Tibial nerve (tissue), 4 donors: Measurements from ENCODE around the gene KCNQ1. TPM values are rescaled to one million over a fixed set of nuclear protein-coding genes. Genes with fewer than 3 reads are reported as not detected.

Experiments used
- DNase-seq, 2 donors: peaks; one replicate each; pipeline ENCODE4 v3.0.0-alpha.2; 2019; ENCODE audit warnings: low spot score in 2 of 2
- H3K27ac ChIP-seq, 4 donors: fragments of 200-600 bp; sonication (generic) in 3 of 4; one replicate each; pipeline ENCODE4 v1.5.1; 2017 to 2019; ENCODE audit warnings: mild to moderate bottlenecking in 1 of 4
- H3K27me3 ChIP-seq, 2 donors: fragments of 200-600 bp; sonication (generic) in 1 of 2; one replicate each; pipeline versions ENCODE4 v1.5.1 to v1.6.0; 2017 to 2019
- H3K36me3 ChIP-seq, 3 donors: fragments of 200-600 bp; sonication (generic); one replicate each; pipeline ENCODE4 v1.5.1; 2018 to 2019
- H3K4me1 ChIP-seq, 4 donors: fragments of 200-600 bp; sonication (generic) in 3 of 4; one replicate each; pipeline ENCODE4 v1.5.1; 2017 to 2019
- H3K4me3 ChIP-seq, 4 donors: fragments of 200-600 bp; sonication (generic) in 3 of 4; one replicate each; pipeline ENCODE4 v1.5.1; 2017 to 2019; ENCODE audit warnings: mild to moderate bottlenecking in 1 of 4, moderate library complexity in 1 of 4
- H3K9me3 ChIP-seq, 4 donors: fragments of 200-600 bp; sonication (generic) in 3 of 4; one replicate each; pipeline ENCODE4 v1.5.1; 2017 to 2019
- EP300 ChIP-seq, 2 donors: sonication (generic); formaldehyde crosslinking; IDR thresholded peaks; one replicate each; pipeline ENCODE4 v1.6.1; 2017; ENCODE audit warnings: antibody characterized with exemption in 2 of 2, mild to moderate bottlenecking in 1 of 2
- POLR2A ChIP-seq, 2 donors: fragments of 450-650 bp; IDR thresholded peaks; one replicate each; pipeline ENCODE4 v1.6.1; 2017; ENCODE audit warnings: antibody characterized with exemption in 2 of 2, mild to moderate bottlenecking in 2 of 2, moderate library complexity in 2 of 2
- WGBS, 2 donors: methylation state at CpG; one replicate each; pipeline ENCODE4 v1.1.5; 2018; 5-methylcytosine and 5-hydroxymethylcytosine counted together
- total RNA-seq, 4 donors: library from RNA; depleted of rRNA; stranded (reverse); fragments of >200 nt; gene quantifications; one replicate each; pipeline ENCODE4 v1.1.0, GENCODE V29; 2016
- TF ChIP-seq, protein P1 (sequence below), 5 experiments: fragments of 200-600 bp in 3 of 5; fragments of 450-650 bp in 2 of 5; sonication (generic) in 3 of 5; IDR thresholded peaks; one replicate each; pipeline ENCODE4 v1.5.1; 2016 to 2019; ENCODE audit warnings: antibody characterized with exemption in 5 of 5, mild to moderate bottlenecking in 3 of 5, moderate library complexity in 2 of 5

Gene KCNQ1
- total RNA-seq, 4 donors from 2014 or later = 3.5 to 11.4 (median 7.5) TPM

DNA sequence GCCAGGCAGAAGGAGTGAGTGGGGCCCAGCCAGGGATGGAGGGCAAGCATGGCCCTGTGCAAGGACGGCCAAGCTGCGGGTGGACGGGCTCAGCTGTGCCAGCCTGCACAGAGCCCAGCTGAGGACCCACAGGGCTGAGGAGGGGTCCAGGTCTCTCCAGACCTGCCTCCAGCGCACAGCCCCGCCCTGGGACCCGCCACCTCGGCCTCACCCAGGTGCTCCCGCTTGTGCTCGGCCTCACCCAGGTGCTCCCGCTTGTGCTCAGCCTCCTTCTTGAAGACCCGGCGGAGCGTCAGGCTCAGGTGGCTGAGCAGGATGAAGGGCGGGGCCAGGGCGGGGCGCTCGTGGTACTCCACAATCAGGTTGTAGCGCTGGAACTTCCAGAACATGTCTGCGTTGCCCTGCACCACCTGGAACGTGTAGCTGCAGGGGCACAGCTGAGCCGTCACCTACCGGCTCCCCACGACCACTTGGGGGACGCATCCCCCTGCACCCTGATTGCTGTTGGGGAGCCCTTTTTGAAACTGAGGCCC, 37.9 kb upstream of the KCNQ1 start:
- WGBS, 2 donors = 89 to 92% methylated on average over 7 to 21 of the region's 24 CpGs
- TF ChIP-seq, protein P1, sequence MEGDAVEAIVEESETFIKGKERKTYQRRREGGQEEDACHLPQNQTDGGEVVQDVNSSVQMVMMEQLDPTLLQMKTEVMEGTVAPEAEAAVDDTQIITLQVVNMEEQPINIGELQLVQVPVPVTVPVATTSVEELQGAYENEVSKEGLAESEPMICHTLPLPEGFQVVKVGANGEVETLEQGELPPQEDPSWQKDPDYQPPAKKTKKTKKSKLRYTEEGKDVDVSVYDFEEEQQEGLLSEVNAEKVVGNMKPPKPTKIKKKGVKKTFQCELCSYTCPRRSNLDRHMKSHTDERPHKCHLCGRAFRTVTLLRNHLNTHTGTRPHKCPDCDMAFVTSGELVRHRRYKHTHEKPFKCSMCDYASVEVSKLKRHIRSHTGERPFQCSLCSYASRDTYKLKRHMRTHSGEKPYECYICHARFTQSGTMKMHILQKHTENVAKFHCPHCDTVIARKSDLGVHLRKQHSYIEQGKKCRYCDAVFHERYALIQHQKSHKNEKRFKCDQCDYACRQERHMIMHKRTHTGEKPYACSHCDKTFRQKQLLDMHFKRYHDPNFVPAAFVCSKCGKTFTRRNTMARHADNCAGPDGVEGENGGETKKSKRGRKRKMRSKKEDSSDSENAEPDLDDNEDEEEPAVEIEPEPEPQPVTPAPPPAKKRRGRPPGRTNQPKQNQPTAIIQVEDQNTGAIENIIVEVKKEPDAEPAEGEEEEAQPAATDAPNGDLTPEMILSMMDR (IDR thresholded peaks at IDR 0.05) = no peak
- no peak for TF ChIP-seq EP300 (IDR thresholded peaks at IDR 0.05)
- TF ChIP-seq POLR2A (IDR thresholded peaks at IDR 0.05) = no peak
- Histone ChIP-seq H3K4me3 (no peak overlapping the region), H3K27me3 (no peaks in the 10 kb centered on the region), H3K27ac (no peak overlapping the region), H3K4me1 (peaks cover 0 to 17% (median 6%) of the 10 kb centered on the region in 4 donors), H3K9me3 (no peaks in the 10 kb centered on the region), H3K36me3 (peaks cover 0 to 38% (median 12%) of the 10 kb centered on the region in 3 donors)
- DNase-seq = no peak

DNA sequence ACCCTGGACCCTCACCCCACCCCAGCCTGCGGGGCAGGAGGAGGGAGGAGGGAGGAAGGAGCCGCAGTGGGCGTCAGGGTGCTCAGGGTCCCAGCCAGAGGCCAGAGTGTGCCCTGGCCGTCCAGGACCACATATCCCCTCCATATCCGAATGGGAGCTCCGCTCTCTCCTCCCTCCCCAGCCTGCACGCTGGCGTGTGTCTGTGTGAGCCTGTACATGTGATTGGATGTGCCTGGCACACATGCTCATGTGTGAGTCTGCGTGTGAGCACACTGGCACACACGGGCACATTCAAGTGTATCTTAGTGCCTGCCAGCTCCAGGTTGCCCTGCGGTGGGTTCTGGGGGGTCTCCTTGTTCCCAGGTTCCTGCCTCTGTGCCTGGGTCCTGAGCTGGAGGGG, 36.1 kb upstream of the KCNQ1 start:
- no peak for DNase-seq
- no peaks in the 10 kb centered on the region for H3K9me3 ChIP-seq
- TF ChIP-seq EP300 (IDR thresholded peaks at IDR 0.05) (no peak), POLR2A (IDR thresholded peaks at IDR 0.05) (no peak)
- TF ChIP-seq, protein P1 (IDR thresholded peaks at IDR 0.05) = no peak
- H3K36me3 ChIP-seq = peaks cover 0 to 21% (median under 1%) of the 10 kb centered on the region in 3 donors
- no peak overlapping the region for H3K4me3 ChIP-seq
- H3K4me1 ChIP-seq = peaks cover 0 to 9% (median 2%) of the 10 kb centered on the region in 4 donors
- no peaks in the 10 kb centered on the region for H3K27me3 ChIP-seq
- 73 to 78% methylated on average over 8 to 9 of the region's 11 CpGs for WGBS, 2 donors
- no peak overlapping the region for H3K27ac ChIP-seq

DNA sequence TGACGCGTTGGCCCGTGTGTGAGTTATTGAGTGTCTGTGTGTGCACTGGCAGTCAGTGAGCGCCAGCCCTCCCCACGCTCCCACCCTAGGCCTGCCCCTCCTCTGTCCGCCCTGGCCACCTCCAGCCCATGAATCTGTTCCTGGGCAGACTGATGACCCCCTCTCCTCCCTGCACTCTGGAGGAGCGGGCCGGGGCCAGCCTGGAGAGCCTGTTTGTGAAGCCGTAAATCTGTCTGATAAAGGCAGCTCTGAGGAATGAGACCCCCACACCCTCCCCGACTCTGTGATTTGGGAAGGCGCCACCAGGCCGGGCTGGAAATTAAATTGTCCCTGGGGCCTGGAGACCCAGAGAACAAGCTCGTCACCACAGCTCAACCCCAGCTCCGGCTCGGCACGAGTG, 35.7 kb upstream of the KCNQ1 start:
- DNase-seq = no peak
- H3K4me3 ChIP-seq = no peak overlapping the region
- no peaks in the 10 kb centered on the region for H3K9me3 ChIP-seq
- peaks cover 0 to 16% (median 0%) of the 10 kb centered on the region in 3 donors for H3K36me3 ChIP-seq
- peaks cover 0 to 9% (median 2%) of the 10 kb centered on the region in 4 donors for H3K4me1 ChIP-seq
- no peaks in the 10 kb centered on the region for H3K27me3 ChIP-seq
- WGBS, 2 donors = 56 to 68% methylated on average over 7 to 16 of the region's 16 CpGs
- TF ChIP-seq, protein P1 (IDR thresholded peaks at IDR 0.05) = no peak
- TF ChIP-seq POLR2A (IDR thresholded peaks at IDR 0.05) (no peak), EP300 (IDR thresholded peaks at IDR 0.05) (no peak)
- H3K27ac ChIP-seq = no peak overlapping the region

DNA sequence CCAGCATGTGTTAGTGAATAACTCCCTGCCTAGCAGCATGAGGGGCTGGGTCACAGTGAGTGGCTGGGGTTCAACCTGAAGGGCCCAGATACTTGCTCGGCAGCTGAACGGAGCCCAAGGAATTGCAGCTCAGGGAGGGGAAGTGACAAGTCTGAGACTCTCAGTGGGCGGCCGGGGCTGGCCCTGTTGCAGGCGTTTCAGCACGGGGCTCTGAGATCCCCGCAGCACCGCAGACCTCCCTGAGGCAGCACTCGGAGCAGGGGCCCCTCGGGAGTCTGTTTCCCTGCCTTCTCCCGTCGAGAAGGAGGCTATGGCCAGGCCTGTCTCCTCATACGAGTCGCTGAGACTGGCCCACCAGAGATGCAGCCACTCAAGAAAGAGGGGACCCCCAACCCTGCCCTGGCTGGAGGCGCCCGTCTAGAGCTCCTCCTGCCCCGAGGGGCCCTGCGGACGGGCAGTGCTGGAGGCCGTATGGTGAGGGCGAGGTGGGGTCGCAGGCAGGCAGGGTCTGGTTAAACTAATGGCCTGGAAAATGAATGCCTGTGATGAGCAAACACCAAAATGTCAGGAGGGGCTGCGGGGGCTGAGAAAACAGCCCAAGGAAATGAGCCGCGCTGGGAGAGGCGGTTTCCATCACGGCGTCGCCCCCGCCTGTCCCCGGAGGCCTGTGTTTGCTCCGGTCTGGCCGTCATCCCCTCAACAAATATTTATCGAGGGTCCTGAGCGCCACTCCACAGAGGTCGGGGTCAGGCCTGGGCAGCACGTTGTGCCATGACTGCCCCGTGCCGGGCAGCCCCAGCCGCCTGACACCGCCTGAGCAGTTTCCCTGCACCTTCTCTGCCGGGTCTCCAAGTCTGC, 35.0 kb upstream of the KCNQ1 start:
- no peak overlapping the region for H3K4me3 ChIP-seq
- H3K27me3 ChIP-seq = no peaks in the 10 kb centered on the region
- H3K36me3 ChIP-seq = peaks cover 0 to 9% (median 0%) of the 10 kb centered on the region in 3 donors
- TF ChIP-seq, protein P1 (IDR thresholded peaks at IDR 0.05) = no peak
- TF ChIP-seq EP300 (IDR thresholded peaks at IDR 0.05) (no peak), POLR2A (IDR thresholded peaks at IDR 0.05) (no peak)
- no peaks in the 10 kb centered on the region for H3K9me3 ChIP-seq
- WGBS, 2 donors = 28 to 36% methylated on average over 20 to 35 of the region's 42 CpGs
- H3K4me1 ChIP-seq = peaks cover 0 to 9% (median 2%) of the 10 kb centered on the region in 4 donors
- no peak overlapping the region for H3K27ac ChIP-seq
- DNase-seq = no peak

DNA sequence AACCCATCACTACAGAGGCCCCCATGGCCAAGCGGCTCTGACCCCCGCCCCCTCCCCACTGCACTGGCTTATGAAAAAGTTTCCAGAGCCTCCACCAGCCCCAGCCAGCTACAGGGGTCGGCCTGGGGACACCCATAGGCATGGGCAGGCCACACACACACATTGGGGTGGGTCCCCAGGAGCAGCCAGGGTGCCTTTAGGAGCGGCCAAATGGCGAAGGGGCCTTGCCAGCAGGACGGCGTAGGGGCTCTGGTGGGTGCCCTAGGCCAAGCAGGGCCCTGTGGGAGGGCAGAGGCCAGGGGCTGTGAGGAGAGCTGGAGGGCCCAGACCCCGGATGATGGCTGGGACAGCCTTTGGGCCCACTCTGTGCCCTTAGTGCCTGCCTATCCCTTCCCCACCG, 34.2 kb upstream of the KCNQ1 start:
- DNase-seq = no peak
- WGBS, 2 donors = 65% methylated on average over 4 to 6 of the region's 9 CpGs
- Histone ChIP-seq H3K27me3 (no peaks in the 10 kb centered on the region), H3K4me1 (peaks cover 0 to 9% (median 2%) of the 10 kb centered on the region in 4 donors), H3K36me3 (peaks cover 0 to 1% (median 0%) of the 10 kb centered on the region in 3 donors), H3K4me3 (no peak overlapping the region), H3K27ac (no peak overlapping the region), H3K9me3 (no peaks in the 10 kb centered on the region)
- TF ChIP-seq, protein P1 (IDR thresholded peaks at IDR 0.05) = no peak
- TF ChIP-seq POLR2A (IDR thresholded peaks at IDR 0.05) (no peak), EP300 (IDR thresholded peaks at IDR 0.05) (no peak)
